ENCODE data around the gene MSRB1. TPM values are rescaled to one million over a fixed set of nuclear protein-coding genes. Genes with fewer than 3 reads are reported as not detected.

MSRB1 gene
- total RNA-seq, 2 experiments from 2014 or later, result 13.2 to 13.9 TPM

DNA sequence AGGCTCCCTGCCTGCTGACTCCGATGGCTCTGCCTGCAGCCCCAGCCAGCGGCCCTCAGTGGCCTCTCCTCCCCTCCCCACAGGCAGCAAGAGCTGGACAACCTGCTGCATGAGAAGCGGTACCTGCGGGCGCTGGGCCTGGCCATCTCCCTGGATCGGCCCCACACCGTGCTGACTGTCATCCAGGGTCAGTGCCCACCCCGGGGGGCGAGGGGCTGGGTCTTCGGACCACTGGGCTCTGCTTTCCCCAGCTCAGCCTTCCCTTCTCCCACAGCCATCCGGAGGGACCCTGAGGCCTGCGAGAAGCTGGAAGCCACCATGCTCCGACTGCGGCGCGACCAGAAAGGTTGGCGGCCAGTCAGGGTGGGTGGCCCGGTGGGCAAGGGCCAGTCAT is 34.9 kb upstream of the MSRB1 start:
- no peak overlapping the region for H3K4me3 Mint-ChIP-seq
- H3K27me3 Mint-ChIP-seq (ENCODE audit: low read depth), result peaks cover 23% of the 10 kb centered on the region
- no peaks in the 10 kb centered on the region for H3K9me3 Mint-ChIP-seq (ENCODE audit: insufficient read depth)
- no peak overlapping the region for H3K27ac Mint-ChIP-seq
- ATAC-seq (no peak), DNase-seq (no peak)
- H3K4me1 Mint-ChIP-seq (ENCODE audit: low read depth), result peaks cover 12% of the 10 kb centered on the region
- CTCF ChIA-PET, result no interaction called here
- H3K36me3 Mint-ChIP-seq (ENCODE audit: low read depth), result peaks cover 18% of the 10 kb centered on the region
- POLR2A ChIA-PET, result interaction anchor here (1.0 to 4.2 kb wide), 2 partner anchors 13 kb away, joined by 4 to 31 read pairs; partner anchors contain the start of gene RPS2

DNA sequence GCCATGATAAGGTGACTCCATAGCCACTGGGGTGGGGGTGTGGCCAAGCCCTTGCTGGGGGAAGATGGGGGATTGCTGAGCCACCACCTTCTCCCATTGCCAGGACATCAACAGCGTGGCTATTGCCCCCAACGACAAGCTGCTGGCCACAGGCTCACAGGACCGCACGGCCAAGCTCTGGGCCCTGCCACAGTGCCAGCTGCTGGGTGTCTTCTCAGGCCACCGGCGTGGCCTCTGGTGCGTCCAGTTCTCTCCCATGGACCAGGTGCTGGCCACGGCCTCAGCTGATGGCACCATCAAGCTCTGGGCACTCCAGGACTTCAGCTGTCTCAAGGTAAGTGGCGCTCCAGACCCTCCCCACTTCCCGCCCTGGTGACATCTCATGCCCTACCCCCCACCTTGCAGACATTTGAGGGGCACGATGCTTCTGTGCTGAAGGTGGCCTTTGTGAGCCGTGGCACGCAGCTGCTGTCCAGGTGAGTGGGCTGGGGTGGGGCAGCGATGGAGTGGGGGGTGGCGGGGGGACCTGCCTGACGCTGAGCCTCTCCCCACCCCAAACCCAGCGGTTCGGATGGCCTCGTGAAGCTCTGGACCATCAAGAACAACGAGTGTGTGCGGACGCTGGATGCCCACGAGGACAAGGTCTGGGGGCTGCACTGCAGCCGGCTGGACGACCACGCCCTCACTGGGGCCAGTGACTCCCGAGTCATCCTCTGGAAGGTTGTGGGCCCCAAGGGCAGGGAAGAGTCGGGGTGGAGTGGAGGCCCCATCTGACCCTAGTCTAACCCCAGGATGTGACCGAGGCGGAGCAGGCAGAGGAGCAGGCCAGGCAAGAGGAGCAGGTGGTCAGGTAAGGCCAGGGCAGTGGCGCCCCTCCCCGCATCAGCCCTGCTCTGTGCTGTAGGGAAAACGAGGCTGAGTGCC is 34.2 kb upstream of the MSRB1 start:
- Mint-ChIP-seq H3K27ac (no peak overlapping the region), H3K9me3 (ENCODE audit: insufficient read depth) (no peaks in the 10 kb centered on the region), H3K4me1 (ENCODE audit: low read depth) (peaks cover 18% of the 10 kb centered on the region), H3K4me3 (no peak overlapping the region), H3K36me3 (ENCODE audit: low read depth) (peaks cover 18% of the 10 kb centered on the region), H3K27me3 (ENCODE audit: low read depth) (peaks cover 17% of the 10 kb centered on the region)
- ChIA-PET CTCF (no interaction called here), POLR2A (interaction anchor here (4.2 kb wide), 1 partner anchor 12 kb away, joined by 31 read pairs; the partner anchor contains the start of gene RPS2)
- DNase-seq, result no peak
- ATAC-seq, result no peak

- POLR2A ChIA-PET, result interaction anchor here (1.1 to 4.2 kb wide), 2 partner anchors 8 to 11 kb away, joined by 3 to 31 read pairs; partner anchors contain the start of genes GFER and RPS2
- Mint-ChIP-seq H3K4me3 (no peak overlapping the region), H3K27ac (no peak overlapping the region)
These were observed 33.2 kb upstream of the MSRB1 start for GRCh38 chr16:1976216-1976520.

GRCh38 chr16:1975432-1976215 is 32.6 kb upstream of the MSRB1 start:
- no peak for ATAC-seq
- DNase-seq, result no peak
- no peak overlapping the region for H3K27ac Mint-ChIP-seq
- H3K36me3 Mint-ChIP-seq (ENCODE audit: low read depth), result peaks cover 18% of the 10 kb centered on the region
- ChIA-PET CTCF (no interaction called here), POLR2A (interaction anchor here (1.1 to 4.2 kb wide), 2 partner anchors 9 to 11 kb away, joined by 3 to 31 read pairs; partner anchors contain the start of genes GFER and RPS2)
- H3K4me3 Mint-ChIP-seq, result no peak overlapping the region
- H3K9me3 Mint-ChIP-seq (ENCODE audit: insufficient read depth), result no peaks in the 10 kb centered on the region
- peaks cover 28% of the 10 kb centered on the region for H3K4me1 Mint-ChIP-seq (ENCODE audit: low read depth)
- H3K27me3 Mint-ChIP-seq (ENCODE audit: low read depth), result peaks cover 3% of the 10 kb centered on the region

More at GRCh38 chr16:1976216-1976520, 33.2 kb upstream of the MSRB1 start:
- Mint-ChIP-seq H3K4me1 (ENCODE audit: low read depth) (peaks cover 23% of the 10 kb centered on the region), H3K36me3 (ENCODE audit: low read depth) (peaks cover 18% of the 10 kb centered on the region), H3K9me3 (ENCODE audit: insufficient read depth) (no peaks in the 10 kb centered on the region), H3K27me3 (ENCODE audit: low read depth) (peaks cover 7% of the 10 kb centered on the region)
- DNase-seq (no peak), ATAC-seq (no peak)
- CTCF ChIA-PET, result no interaction called here

DNA sequence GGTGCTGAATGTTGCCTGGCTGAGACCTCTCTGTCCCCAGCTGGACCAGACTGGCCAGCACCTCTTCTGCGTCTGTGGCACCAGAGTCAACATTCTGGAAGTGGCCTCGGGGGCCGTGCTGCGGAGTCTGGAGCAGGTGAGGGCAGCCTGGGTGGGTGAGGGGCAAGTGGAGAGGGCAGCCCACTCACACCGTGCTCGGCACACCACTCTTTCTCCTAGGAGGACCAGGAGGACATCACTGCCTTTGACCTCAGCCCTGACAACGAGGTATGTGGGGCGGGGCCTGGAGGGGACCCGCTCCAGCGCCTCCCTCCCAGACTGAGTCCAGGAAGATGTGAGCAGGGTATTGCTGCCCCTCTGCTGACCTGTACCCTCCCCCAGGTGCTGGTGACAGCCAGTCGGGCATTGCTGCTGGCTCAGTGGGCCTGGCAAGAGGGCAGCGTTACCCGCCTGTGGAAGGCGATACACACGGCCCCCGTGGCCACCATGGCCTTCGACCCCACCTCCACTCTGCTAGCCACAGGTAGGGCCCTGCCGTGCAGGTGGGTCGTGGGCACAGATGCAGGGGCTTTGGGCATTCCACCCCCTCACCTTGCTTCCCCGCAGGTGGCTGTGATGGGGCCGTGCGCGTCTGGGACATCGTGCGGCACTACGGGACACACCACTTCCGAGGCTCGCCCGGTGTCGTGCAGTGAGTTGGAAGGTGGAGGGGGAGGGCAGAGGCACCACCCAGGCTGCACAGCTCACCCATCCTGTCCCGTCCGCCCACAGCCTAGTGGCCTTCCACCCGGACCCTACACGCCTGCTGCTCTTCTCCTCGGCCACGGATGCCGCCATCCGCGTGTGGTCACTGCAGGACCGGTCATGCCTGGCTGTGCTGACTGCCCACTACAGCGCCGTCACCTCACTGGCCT is 31.4 kb upstream of the MSRB1 start:
- DNase-seq (no peak), ATAC-seq (no peak)
- Mint-ChIP-seq H3K36me3 (ENCODE audit: low read depth) (peaks cover 17% of the 10 kb centered on the region), H3K27me3 (ENCODE audit: low read depth) (no peaks in the 10 kb centered on the region), H3K9me3 (ENCODE audit: insufficient read depth) (no peaks in the 10 kb centered on the region), H3K4me3 (peak overlapping the region; percentile 12), H3K27ac (no peak overlapping the region), H3K4me1 (ENCODE audit: low read depth) (peaks cover 30% of the 10 kb centered on the region)
- POLR2A ChIA-PET, result interaction anchor here (1.3 to 4.2 kb wide), 2 partner anchors 10 kb away, joined by 5 to 31 read pairs; partner anchors contain the start of gene RPS2
- CTCF ChIA-PET, result no interaction called here

- Mint-ChIP-seq H3K4me3 (peak overlapping the region; percentile 12), H3K36me3 (ENCODE audit: low read depth) (peaks cover 15% of the 10 kb centered on the region), H3K9me3 (ENCODE audit: insufficient read depth) (no peaks in the 10 kb centered on the region), H3K27ac (peak overlapping the region; percentile 43), H3K4me1 (ENCODE audit: low read depth) (peaks cover 30% of the 10 kb centered on the region), H3K27me3 (ENCODE audit: low read depth) (no peaks in the 10 kb centered on the region)
- ChIA-PET POLR2A (interaction anchor here (0.6 to 1.3 kb wide), 2 partner anchors 9 to 273 kb away, joined by 3 to 5 read pairs; partner anchors contain the start of gene RPS2), CTCF (no interaction called here)
- ATAC-seq, result no peak
- no peak for DNase-seq
These were observed 30.6 kb upstream of the MSRB1 start for GRCh38 chr16:1973461-1974156.

DNA sequence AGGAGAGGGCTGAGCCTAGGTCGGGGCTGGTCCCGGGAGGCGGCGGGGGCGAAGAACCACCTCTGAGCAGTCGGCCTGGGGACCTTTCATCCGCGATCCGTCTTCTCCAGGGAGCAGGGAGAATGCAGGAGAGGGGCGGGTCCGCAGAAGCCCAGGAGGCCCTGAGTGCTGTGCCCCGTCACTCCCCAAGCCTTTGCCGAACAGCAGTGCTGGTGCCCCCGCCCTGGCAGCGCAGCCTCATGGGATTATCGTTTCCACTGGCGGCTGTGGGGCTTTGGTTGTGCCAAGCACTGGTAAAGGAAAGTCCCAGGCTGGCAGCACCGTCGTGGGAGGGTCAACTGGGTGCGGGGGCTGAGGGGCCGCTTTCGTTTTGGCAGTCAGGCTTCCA is 29.5 kb upstream of the MSRB1 start:
- DNase-seq (no peak), ATAC-seq (peak; percentile 10)
- no peaks in the 10 kb centered on the region for H3K27me3 Mint-ChIP-seq (ENCODE audit: low read depth)
- H3K9me3 Mint-ChIP-seq (ENCODE audit: insufficient read depth), result no peaks in the 10 kb centered on the region
- peak overlapping the region; percentile 94 for H3K4me3 Mint-ChIP-seq
- peaks cover 10% of the 10 kb centered on the region for H3K36me3 Mint-ChIP-seq (ENCODE audit: low read depth)
- H3K27ac Mint-ChIP-seq, result peak overlapping the region; percentile 97
- H3K4me1 Mint-ChIP-seq (ENCODE audit: low read depth), result peaks cover 30% of the 10 kb centered on the region
- CTCF ChIA-PET, result interaction anchor here (1.3 to 1.6 kb wide), 2 partner anchors 32 to 168 kb away, joined by 4 to 5 read pairs; no protein-coding TSS in a partner anchor
- POLR2A ChIA-PET, result interaction anchor here (0.6 to 3.3 kb wide), 8 partner anchors 8 to 275 kb away, joined by 3 to 19 read pairs (median 6); partner anchors contain the start of genes GFER, NDUFB10, NOXO1 and TRAF7

DNA sequence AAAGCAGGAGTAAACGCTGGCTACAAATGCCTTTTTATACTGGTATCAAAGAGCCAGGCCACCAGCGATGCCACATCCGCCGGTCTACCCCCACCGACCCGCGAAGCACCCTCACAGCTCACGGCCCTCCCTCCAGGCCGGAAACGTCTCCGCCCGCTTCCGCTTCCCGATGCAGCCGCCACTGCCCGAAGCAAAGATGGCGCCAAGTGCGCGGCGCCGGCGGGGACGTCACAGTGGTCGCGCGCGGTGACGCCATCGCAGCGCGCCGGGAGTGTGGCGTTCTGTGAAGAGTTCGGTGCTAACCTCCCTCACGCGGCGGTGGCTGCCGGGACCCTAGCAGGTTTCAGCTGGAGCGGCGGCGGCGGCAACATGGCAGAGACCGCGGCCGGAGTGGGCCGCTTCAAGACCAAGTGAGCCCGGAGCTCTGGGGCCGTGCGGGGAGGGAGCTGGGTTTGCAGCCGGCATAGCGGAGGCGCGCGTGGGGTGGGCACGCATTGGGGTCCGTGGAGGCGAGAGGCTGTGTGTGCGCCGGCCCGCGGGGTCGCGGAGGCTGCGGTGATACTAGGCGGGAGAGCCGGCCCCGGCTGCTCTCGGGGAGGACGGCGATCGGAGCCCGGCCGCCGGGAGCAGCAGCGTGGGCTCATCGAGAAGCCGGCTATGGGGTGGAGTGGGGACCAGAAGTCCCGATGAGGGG is 28.9 kb upstream of the MSRB1 start, which contains the start of gene TBL3:
Gene TBL3, plus strand, starts transcription at position 258 of the 694 bp plus-strand sequence. Its CDS starts 112 bp downstream, at position 370.
- DNase-seq (peak; percentile 98), ATAC-seq (peak; percentile 92)
- H3K27me3 Mint-ChIP-seq (ENCODE audit: low read depth), result no peaks in the 10 kb centered on the region
- H3K4me1 Mint-ChIP-seq (ENCODE audit: low read depth), result peaks cover 30% of the 10 kb centered on the region
- POLR2A ChIA-PET, result interaction anchor here (0.6 to 3.3 kb wide), 12 partner anchors 9 to 997 kb away, joined by 3 to 19 read pairs (median 5); partner anchors contain the start of genes GFER, MSRB1, NDUFB10 and NOXO1
- peak within 1 kb of the TSS; percentile 97 for H3K27ac Mint-ChIP-seq
- peak within 1 kb of the TSS; percentile 94 for H3K4me3 Mint-ChIP-seq
- H3K36me3 Mint-ChIP-seq (ENCODE audit: low read depth), result peaks cover 10% of the 10 kb centered on the region
- CTCF ChIA-PET, result interaction anchor here (0.8 to 1.6 kb wide), 3 partner anchors 11 to 169 kb away, joined by 3 to 5 read pairs (median 4); no protein-coding TSS in a partner anchor
- no peaks in the 10 kb centered on the region for H3K9me3 Mint-ChIP-seq (ENCODE audit: insufficient read depth)

DNA sequence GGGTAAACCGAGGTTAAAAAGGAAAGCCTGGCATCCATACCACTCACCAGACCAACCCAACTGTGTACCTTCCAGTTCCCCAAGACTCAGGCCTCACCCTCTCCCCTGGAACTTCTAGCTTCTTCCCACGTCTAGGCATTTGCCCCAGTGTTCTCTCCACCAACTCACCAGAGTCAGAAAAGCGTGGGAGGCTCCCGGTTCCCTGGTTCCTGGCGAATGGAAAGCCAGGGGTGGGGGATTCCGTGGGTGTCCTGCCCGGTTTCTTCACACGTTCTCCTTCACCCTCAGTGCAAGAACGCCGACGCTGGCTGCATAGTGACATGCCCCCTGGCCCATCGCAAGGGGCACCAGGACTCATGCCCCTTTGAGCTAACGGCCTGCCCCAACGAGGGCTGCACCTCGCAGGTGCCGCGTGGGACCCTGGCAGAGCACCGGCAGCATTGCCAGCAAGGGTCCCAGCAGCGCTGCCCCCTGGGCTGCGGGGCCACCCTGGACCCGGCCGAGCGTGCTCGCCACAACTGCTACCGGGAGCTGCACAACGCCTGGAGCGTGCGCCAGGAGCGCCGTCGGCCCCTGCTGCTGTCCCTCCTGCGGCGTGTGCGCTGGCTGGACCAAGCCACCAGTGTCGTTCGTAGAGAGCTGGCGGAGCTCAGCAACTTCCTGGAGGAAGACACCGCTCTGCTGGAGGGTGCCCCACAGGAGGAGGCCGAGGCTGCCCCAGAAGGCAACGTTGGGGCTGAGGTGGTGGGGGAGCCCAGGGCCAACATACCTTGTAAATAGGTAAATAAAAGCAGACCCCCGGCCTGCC is 25.4 kb upstream of the MSRB1 start:
- ChIA-PET POLR2A (no interaction called here), CTCF (no interaction called here)
- ATAC-seq (no peak), DNase-seq (no peak)
- Mint-ChIP-seq H3K27ac (no peak overlapping the region), H3K4me3 (no peak overlapping the region), H3K27me3 (ENCODE audit: low read depth) (no peaks in the 10 kb centered on the region), H3K4me1 (ENCODE audit: low read depth) (peaks cover 41% of the 10 kb centered on the region), H3K9me3 (ENCODE audit: insufficient read depth) (no peaks in the 10 kb centered on the region), H3K36me3 (ENCODE audit: low read depth) (peaks cover 18% of the 10 kb centered on the region)
